ENCODE measurements around the gene NHLRC4. TPM values are rescaled to one million over a fixed set of nuclear protein-coding genes. Genes with fewer than 3 reads are reported as not detected.

NHLRC4 gene
- total and polyA plus RNA-seq, 2 of the 13 experiments (the other 11 are each of a cell fraction or from before 2014, with no cell fraction given), result 0.40 to 0.59 TPM

DNA sequence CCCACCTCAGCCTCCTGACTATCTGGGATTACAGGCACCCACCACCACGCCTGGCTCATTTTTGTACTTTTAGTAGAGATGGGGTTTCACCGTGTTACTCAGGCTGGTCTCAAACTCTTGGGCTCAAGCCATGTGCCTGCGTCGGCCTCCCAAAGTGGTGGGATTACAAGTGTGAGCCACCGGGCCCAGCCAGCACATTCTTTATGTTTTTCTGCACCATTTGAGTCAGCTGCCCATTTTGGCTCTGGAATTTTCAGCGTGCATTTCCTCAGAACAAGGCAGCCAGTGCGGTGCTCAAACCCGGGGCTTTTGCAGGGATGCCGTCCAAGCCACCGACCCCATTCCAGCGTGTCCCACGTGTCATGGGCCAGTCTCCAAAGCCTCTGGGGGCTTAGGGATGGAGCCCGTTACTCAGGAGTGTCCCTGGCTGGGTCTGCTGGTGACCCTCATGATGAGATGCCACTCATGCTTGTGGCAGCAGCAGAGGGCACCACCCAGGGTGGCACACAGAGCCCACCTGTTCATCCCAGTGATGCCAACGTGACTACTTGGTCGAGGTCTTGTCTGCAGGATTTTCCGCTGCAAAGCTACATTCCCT is 19.3 kb downstream of the NHLRC4 start (continued):
- TF ChIP-seq, protein P1, sequence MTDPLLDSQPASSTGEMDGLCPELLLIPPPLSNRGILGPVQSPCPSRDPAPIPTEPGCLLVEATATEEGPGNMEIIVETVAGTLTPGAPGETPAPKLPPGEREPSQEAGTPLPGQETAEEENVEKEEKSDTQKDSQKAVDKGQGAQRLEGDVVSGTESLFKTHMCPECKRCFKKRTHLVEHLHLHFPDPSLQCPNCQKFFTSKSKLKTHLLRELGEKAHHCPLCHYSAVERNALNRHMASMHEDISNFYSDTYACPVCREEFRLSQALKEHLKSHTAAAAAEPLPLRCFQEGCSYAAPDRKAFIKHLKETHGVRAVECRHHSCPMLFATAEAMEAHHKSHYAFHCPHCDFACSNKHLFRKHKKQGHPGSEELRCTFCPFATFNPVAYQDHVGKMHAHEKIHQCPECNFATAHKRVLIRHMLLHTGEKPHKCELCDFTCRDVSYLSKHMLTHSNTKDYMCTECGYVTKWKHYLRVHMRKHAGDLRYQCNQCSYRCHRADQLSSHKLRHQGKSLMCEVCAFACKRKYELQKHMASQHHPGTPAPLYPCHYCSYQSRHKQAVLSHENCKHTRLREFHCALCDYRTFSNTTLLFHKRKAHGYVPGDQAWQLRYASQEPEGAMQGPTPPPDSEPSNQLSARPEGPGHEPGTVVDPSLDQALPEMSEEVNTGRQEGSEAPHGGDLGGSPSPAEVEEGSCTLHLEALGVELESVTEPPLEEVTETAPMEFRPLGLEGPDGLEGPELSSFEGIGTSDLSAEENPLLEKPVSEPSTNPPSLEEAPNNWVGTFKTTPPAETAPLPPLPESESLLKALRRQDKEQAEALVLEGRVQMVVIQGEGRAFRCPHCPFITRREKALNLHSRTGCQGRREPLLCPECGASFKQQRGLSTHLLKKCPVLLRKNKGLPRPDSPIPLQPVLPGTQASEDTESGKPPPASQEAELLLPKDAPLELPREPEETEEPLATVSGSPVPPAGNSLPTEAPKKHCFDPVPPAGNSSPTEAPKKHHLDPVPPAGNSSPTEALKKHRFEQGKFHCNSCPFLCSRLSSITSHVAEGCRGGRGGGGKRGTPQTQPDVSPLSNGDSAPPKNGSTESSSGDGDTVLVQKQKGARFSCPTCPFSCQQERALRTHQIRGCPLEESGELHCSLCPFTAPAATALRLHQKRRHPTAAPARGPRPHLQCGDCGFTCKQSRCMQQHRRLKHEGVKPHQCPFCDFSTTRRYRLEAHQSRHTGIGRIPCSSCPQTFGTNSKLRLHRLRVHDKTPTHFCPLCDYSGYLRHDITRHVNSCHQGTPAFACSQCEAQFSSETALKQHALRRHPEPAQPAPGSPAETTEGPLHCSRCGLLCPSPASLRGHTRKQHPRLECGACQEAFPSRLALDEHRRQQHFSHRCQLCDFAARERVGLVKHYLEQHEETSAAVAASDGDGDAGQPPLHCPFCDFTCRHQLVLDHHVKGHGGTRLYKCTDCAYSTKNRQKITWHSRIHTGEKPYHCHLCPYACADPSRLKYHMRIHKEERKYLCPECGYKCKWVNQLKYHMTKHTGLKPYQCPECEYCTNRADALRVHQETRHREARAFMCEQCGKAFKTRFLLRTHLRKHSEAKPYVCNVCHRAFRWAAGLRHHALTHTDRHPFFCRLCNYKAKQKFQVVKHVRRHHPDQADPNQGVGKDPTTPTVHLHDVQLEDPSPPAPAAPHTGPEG (CRISPR knock-in tag; IDR thresholded peaks at IDR 0.05), result no peak
- TF ChIP-seq ZNF460 (CRISPR knock-in tag; IDR thresholded peaks at IDR 0.05; ENCODE audit: borderline replicate concordance) (no peak), ZNF75D (CRISPR knock-in tag; IDR thresholded peaks at IDR 0.05; ENCODE audit: borderline replicate concordance) (no peak), KDM2A (CRISPR knock-in tag; IDR thresholded peaks at IDR 0.05; ENCODE audit: borderline replicate concordance, low read depth) (peak; percentile 40; the same call in 1 of the 2 replicates), HHEX (CRISPR knock-in tag; IDR thresholded peaks at IDR 0.05) (no peak), HNRNPL (IDR thresholded peaks at IDR 0.05; ENCODE audit: low read depth, low read length) (peak; percentile 68; the same call in 1 of the 2 replicates), NFKB2 (CRISPR knock-in tag; IDR thresholded peaks at IDR 0.05; ENCODE audit: borderline replicate concordance) (peak; percentile 23; the same call in 1 of the 2 replicates), NPAS2 (CRISPR knock-in tag; IDR thresholded peaks at IDR 0.05; ENCODE audit: borderline replicate concordance) (no peak), FOXO1 (CRISPR knock-in tag; IDR thresholded peaks at IDR 0.05) (no peak), DNMT1 (CRISPR knock-in tag; IDR thresholded peaks at IDR 0.05) (no peak), ZNF224 (CRISPR knock-in tag; IDR thresholded peaks at IDR 0.05) (no peak), REPIN1 (CRISPR knock-in tag; IDR thresholded peaks at IDR 0.05; ENCODE audit: borderline replicate concordance, low read depth) (0 out of 2 replicates have a peak, but pooled peaks have one; percentile 27), MAFF (IDR thresholded peaks at IDR 0.05; ENCODE audit: low read depth, low read length) (no peak), GATAD1 (CRISPR knock-in tag; IDR thresholded peaks at IDR 0.05) (no peak)
- TF ChIP-seq, protein P2, sequence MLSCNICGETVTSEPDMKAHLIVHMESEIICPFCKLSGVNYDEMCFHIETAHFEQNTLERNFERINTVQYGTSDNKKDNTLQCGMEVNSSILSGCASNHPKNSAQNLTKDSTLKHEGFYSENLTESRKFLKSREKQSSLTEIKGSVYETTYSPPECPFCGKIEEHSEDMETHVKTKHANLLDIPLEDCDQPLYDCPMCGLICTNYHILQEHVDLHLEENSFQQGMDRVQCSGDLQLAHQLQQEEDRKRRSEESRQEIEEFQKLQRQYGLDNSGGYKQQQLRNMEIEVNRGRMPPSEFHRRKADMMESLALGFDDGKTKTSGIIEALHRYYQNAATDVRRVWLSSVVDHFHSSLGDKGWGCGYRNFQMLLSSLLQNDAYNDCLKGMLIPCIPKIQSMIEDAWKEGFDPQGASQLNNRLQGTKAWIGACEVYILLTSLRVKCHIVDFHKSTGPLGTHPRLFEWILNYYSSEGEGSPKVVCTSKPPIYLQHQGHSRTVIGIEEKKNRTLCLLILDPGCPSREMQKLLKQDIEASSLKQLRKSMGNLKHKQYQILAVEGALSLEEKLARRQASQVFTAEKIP (CRISPR knock-in tag; IDR thresholded peaks at IDR 0.05; ENCODE audit: borderline replicate concordance), result no peak
- TF ChIP-seq, protein P3, sequence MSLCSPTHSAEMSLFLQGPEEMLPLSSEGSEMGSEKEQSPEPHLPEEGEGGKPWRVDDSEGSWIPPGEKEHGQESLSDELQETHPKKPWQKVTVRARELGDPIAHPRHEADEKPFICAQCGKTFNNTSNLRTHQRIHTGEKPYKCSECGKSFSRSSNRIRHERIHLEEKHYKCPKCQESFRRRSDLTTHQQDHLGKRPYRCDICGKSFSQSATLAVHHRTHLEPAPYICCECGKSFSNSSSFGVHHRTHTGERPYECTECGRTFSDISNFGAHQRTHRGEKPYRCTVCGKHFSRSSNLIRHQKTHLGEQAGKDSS (CRISPR knock-in tag; IDR thresholded peaks at IDR 0.05; ENCODE audit: borderline replicate concordance, low read depth), result no peak
- TF ChIP-seq, protein P4, sequence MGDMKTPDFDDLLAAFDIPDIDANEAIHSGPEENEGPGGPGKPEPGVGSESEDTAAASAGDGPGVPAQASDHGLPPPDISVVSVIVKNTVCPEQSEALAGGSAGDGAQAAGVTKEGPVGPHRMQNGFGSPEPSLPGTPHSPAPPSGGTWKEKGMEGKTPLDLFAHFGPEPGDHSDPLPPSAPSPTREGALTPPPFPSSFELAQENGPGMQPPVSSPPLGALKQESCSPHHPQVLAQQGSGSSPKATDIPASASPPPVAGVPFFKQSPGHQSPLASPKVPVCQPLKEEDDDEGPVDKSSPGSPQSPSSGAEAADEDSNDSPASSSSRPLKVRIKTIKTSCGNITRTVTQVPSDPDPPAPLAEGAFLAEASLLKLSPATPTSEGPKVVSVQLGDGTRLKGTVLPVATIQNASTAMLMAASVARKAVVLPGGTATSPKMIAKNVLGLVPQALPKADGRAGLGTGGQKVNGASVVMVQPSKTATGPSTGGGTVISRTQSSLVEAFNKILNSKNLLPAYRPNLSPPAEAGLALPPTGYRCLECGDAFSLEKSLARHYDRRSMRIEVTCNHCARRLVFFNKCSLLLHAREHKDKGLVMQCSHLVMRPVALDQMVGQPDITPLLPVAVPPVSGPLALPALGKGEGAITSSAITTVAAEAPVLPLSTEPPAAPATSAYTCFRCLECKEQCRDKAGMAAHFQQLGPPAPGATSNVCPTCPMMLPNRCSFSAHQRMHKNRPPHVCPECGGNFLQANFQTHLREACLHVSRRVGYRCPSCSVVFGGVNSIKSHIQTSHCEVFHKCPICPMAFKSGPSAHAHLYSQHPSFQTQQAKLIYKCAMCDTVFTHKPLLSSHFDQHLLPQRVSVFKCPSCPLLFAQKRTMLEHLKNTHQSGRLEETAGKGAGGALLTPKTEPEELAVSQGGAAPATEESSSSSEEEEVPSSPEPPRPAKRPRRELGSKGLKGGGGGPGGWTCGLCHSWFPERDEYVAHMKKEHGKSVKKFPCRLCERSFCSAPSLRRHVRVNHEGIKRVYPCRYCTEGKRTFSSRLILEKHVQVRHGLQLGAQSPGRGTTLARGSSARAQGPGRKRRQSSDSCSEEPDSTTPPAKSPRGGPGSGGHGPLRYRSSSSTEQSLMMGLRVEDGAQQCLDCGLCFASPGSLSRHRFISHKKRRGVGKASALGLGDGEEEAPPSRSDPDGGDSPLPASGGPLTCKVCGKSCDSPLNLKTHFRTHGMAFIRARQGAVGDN (CRISPR knock-in tag; IDR thresholded peaks at IDR 0.05), result no peak; the same call in 1 of the 2 replicates
